ENCODE measurements around the gene CA5A. TPM values are rescaled to one million over a fixed set of nuclear protein-coding genes. Genes with fewer than 3 reads are reported as not detected.

CA5A gene
- total and polyA plus RNA-seq, 9 of the 15 experiments (the other 6 are each of a cell fraction or from before 2014, with no cell fraction given): not detected

DNA sequence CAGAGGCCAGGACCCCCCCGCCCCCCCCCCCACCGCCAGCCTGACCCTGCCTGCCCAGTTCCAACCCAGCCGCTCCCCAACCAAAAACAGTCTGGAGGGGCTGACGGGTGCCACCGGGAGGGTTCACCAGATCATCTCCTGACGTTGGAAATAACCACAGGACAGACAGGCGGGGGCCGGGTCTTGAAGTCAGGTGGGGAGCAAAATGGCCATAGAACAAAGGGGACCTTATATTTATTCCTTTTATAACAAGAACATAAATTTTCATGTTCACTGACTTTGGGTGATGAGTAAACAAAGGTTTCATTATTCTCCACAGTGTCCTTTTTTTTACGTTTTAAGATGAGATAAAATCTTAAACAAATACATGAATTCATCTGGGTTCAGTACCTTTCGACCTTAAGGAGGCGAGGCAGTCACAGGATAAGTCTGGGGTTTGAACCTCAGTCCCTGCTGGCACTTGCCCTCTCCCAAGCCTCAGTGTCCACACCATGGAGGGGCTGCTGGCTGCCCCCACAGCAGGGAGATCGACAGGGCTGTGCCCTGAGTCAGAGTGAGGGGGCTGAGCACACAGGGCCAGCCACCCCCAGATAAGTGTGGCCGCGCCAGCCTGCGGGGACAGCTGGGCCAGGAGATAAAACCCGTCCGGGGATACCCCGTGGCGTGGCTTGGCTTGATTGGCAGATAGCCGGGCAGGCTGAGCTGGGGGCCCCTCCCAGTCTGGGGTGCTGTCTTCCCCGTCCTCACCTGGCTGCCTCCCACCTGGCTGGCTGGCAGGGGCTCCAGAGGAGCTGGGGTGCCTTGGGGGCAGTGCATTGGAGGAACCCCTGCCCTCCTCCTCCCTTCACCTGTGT, 82.0 kb downstream of the CA5A start (continued):
- TF ChIP-seq ETV1 (tag; conservative IDR thresholded peaks at IDR 0.05; ENCODE audit: low read depth) (0 out of 2 replicates have a peak, but pooled peaks have one; percentile 4), SFPQ (IDR thresholded peaks at IDR 0.05; ENCODE audit: low read depth, low read length) (no peak), SMAD3 (CRISPR knock-in tag; conservative IDR thresholded peaks at IDR 0.05) (peak; percentile 78; the same call in 1 of the 2 replicates), ZNF445 (CRISPR knock-in tag; IDR thresholded peaks at IDR 0.05; ENCODE audit: low read depth) (peak; percentile 65; the same call in 1 of the 2 replicates), SNIP1 (IDR thresholded peaks at IDR 0.05; ENCODE audit: low read depth) (no peak), DNMT1 (IDR thresholded peaks at IDR 0.05) (no peak), ELF1 (tag; IDR thresholded peaks at IDR 0.05) (no peak), ZBED1 (IDR thresholded peaks at IDR 0.05) (peak; percentile 93), HMG20B (CRISPR knock-in tag; IDR thresholded peaks at IDR 0.05) (no peak), RB1 (IDR thresholded peaks at IDR 0.05; ENCODE audit: low read depth) (peak; percentile 58), ZNF79 (CRISPR knock-in tag; IDR thresholded peaks at IDR 0.05; ENCODE audit: low read depth) (no peak), SMARCA4 (IDR thresholded peaks at IDR 0.05) (peak; percentile 100), ASH1L (IDR thresholded peaks at IDR 0.05; ENCODE audit: borderline replicate concordance, low read depth, partially characterized antibody) (no peak), SIX5 (IDR thresholded peaks at IDR 0.05; ENCODE audit: borderline replicate concordance in 1 of 2, insufficient read depth in 1 of 2, low read depth in 1 of 2, low read length in 2 of 2) (no peak), NFRKB (IDR thresholded peaks at IDR 0.05; ENCODE audit: low read depth) (peak; percentile 45; the same call in 1 of the 2 replicates)
- TF ChIP-seq, protein P1, sequence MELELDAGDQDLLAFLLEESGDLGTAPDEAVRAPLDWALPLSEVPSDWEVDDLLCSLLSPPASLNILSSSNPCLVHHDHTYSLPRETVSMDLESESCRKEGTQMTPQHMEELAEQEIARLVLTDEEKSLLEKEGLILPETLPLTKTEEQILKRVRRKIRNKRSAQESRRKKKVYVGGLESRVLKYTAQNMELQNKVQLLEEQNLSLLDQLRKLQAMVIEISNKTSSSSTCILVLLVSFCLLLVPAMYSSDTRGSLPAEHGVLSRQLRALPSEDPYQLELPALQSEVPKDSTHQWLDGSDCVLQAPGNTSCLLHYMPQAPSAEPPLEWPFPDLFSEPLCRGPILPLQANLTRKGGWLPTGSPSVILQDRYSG (tag; conservative IDR thresholded peaks at IDR 0.05; ENCODE audit: low read depth): peak; percentile 33; the same call in 1 of the 2 replicates
- TF ChIP-seq, protein P2, sequence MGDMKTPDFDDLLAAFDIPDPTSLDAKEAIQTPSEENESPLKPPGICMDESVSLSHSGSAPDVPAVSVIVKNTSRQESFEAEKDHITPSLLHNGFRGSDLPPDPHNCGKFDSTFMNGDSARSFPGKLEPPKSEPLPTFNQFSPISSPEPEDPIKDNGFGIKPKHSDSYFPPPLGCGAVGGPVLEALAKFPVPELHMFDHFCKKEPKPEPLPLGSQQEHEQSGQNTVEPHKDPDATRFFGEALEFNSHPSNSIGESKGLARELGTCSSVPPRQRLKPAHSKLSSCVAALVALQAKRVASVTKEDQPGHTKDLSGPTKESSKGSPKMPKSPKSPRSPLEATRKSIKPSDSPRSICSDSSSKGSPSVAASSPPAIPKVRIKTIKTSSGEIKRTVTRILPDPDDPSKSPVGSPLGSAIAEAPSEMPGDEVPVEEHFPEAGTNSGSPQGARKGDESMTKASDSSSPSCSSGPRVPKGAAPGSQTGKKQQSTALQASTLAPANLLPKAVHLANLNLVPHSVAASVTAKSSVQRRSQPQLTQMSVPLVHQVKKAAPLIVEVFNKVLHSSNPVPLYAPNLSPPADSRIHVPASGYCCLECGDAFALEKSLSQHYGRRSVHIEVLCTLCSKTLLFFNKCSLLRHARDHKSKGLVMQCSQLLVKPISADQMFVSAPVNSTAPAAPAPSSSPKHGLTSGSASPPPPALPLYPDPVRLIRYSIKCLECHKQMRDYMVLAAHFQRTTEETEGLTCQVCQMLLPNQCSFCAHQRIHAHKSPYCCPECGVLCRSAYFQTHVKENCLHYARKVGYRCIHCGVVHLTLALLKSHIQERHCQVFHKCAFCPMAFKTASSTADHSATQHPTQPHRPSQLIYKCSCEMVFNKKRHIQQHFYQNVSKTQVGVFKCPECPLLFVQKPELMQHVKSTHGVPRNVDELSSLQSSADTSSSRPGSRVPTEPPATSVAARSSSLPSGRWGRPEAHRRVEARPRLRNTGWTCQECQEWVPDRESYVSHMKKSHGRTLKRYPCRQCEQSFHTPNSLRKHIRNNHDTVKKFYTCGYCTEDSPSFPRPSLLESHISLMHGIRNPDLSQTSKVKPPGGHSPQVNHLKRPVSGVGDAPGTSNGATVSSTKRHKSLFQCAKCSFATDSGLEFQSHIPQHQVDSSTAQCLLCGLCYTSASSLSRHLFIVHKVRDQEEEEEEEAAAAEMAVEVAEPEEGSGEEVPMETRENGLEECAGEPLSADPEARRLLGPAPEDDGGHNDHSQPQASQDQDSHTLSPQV (IDR thresholded peaks at IDR 0.05): peak; percentile 89; the same call in 1 of the 2 replicates
- TF ChIP-seq, protein P3, sequence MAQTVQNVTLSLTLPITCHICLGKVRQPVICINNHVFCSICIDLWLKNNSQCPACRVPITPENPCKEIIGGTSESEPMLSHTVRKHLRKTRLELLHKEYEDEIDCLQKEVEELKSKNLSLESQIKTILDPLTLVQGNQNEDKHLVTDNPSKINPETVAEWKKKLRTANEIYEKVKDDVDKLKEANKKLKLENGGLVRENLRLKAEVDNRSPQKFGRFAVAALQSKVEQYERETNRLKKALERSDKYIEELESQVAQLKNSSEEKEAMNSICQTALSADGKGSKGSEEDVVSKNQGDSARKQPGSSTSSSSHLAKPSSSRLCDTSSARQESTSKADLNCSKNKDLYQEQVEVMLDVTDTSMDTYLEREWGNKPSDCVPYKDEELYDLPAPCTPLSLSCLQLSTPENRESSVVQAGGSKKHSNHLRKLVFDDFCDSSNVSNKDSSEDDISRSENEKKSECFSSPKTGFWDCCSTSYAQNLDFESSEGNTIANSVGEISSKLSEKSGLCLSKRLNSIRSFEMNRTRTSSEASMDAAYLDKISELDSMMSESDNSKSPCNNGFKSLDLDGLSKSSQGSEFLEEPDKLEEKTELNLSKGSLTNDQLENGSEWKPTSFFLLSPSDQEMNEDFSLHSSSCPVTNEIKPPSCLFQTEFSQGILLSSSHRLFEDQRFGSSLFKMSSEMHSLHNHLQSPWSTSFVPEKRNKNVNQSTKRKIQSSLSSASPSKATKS (CRISPR knock-in tag; IDR thresholded peaks at IDR 0.05): no peak

Data from K562 (cell line).